HepG2 (cell line): ENCODE measurements around the gene CORO7. TPM values are rescaled to one million over a fixed set of nuclear protein-coding genes. Genes with fewer than 3 reads are reported as not detected.

ENCODE experiments used
- BRD4 ChIP-seq: sonication (generic); formaldehyde crosslinking; IDR thresholded peaks from 2 replicates; pipeline ENCODE4 v1.4.0; 2020; ENCODE audit warnings: missing genetic modification reagents
- CAMTA2 ChIP-seq: sonication (generic); formaldehyde crosslinking; IDR thresholded peaks from 2 replicates; pipeline ENCODE4 v1.4.0; 2020; ENCODE audit warnings: mild to moderate bottlenecking, missing genetic modification reagents, borderline replicate concordance
- HOXA3 ChIP-seq: sonication (generic); formaldehyde crosslinking; IDR thresholded peaks from 2 replicates; pipeline ENCODE4 v1.5.0; 2020; ENCODE audit warnings: missing genetic modification reagents
- MAF1 ChIP-seq: sonication (generic); formaldehyde crosslinking; IDR thresholded peaks from 2 replicates; pipeline ENCODE4 v1.5.0; 2020; ENCODE audit warnings: missing genetic modification reagents, borderline replicate concordance
- MIER2 ChIP-seq: IDR thresholded peaks from 2 replicates; pipeline ENCODE4 v1.6.1; 2016; ENCODE audit warnings: missing biosample characterization, missing genetic modification reagents
- MIXL1 ChIP-seq: IDR thresholded peaks from 2 replicates; pipeline ENCODE4 v1.6.1; 2016
- MTF2 ChIP-seq: sonication (generic); formaldehyde crosslinking; IDR thresholded peaks from 2 replicates; pipeline ENCODE4 v1.5.0; 2020; ENCODE audit warnings: missing genetic modification reagents, borderline replicate concordance
- PRDM10 ChIP-seq: sonication (generic); formaldehyde crosslinking; IDR thresholded peaks from 2 replicates; pipeline ENCODE4 v1.4.0; 2020; ENCODE audit warnings: low read depth, missing genetic modification reagents
- RBFOX2 ChIP-seq: fragments of 200-400 bp; formaldehyde crosslinking; IDR thresholded peaks from 2 replicates; pipeline ENCODE4 v1.6.1; 2017; ENCODE audit warnings: low read depth, mild to moderate bottlenecking, low read length
- REST ChIP-seq, 2 experiments: IDR thresholded peaks; 2 replicates each; pipeline ENCODE4 v1.6.1; 2011 to 2012; ENCODE audit warnings: low read length in 2 of 2, borderline replicate concordance in 1 of 2, low read depth in 1 of 2, mild to moderate bottlenecking in 1 of 2, moderate library complexity in 1 of 2
- SMARCC2 ChIP-seq: fragments of 450-650 bp; IDR thresholded peaks from 2 replicates; pipeline ENCODE4 v1.6.1; 2017; ENCODE audit warnings: antibody characterized with exemption, mild to moderate bottlenecking
- TBX2 ChIP-seq: sonication (generic); formaldehyde crosslinking; IDR thresholded peaks from 2 replicates; pipeline ENCODE4 v1.5.0; 2020; ENCODE audit warnings: missing genetic modification reagents, mild to moderate bottlenecking, borderline replicate concordance
- TGIF2 ChIP-seq: IDR thresholded peaks from 2 replicates; pipeline ENCODE4 v1.6.1; 2016; ENCODE audit warnings: control low read depth, missing compliant biosample characterization
- THAP7 ChIP-seq: sonication (generic); formaldehyde crosslinking; IDR thresholded peaks from 2 replicates; pipeline ENCODE4 v1.8.1; 2023; ENCODE audit warnings: mild to moderate bottlenecking, missing genetic modification reagents
- ZKSCAN1 ChIP-seq: fragments of 150-350 bp; IDR thresholded peaks from 2 replicates; pipeline ENCODE4 v1.6.1; 2014; ENCODE audit warnings: low read length
- ZNF576 ChIP-seq: sonication (generic); formaldehyde crosslinking; IDR thresholded peaks from 2 replicates; pipeline ENCODE4 v1.4.0; 2020; ENCODE audit warnings: mild to moderate bottlenecking, missing genetic modification reagents
- ZNF703 ChIP-seq: sonication (generic); formaldehyde crosslinking; IDR thresholded peaks from 2 replicates; pipeline ENCODE4 v1.5.1; 2020; ENCODE audit warnings: missing genetic modification reagents, mild to moderate bottlenecking, moderate library complexity, borderline replicate concordance
- ZNF770 ChIP-seq: sonication (generic); formaldehyde crosslinking; IDR thresholded peaks from 2 replicates; pipeline ENCODE4 v1.5.0; 2020; ENCODE audit warnings: mild to moderate bottlenecking, missing genetic modification reagents
- polyA plus RNA-seq, 8 experiments: library from polyadenylated mRNA; depleted of rRNA in 3 of 8; stranded (reverse) in 7 of 8; unstranded in 1 of 8; fragments of >200 nt; fragmentation: Illumina TruSeq in 4 of 8; extraction: Trizol in 4 of 8; gene quantifications; 2 replicates each; pipeline versions ENCODE4 v1.2.1 to v1.2.3, GENCODE V29; 2011 to 2016; ENCODE audit warnings: low read depth in 4 of 8, missing spikeins in 1 of 8, mixed read lengths in 1 of 8; ENCODE audit not compliant: insufficient read depth in 1 of 8
- total RNA-seq, 5 experiments: library from RNA; depleted of rRNA; stranded (reverse); fragments of >200 nt; fragmentation: Illumina TruSeq; extraction: Trizol; gene quantifications; 2 replicates each; pipeline ENCODE4 v1.2.3, GENCODE V29; 2016; ENCODE audit warnings: low read depth in 1 of 5

The CORO7 gene
- total and polyA plus RNA-seq, 2 of the 13 experiments (the other 11 are each of a cell fraction or from before 2014, with no cell fraction given) = 9.9 to 14.3 TPM

- TF ChIP-seq HOXA3 (CRISPR knock-in tag) (peak; percentile 60), REST (IDR thresholded peaks at IDR 0.05; ENCODE audit: borderline replicate concordance in 1 of 2, low read depth in 1 of 2, low read length in 2 of 2) (peak in 1 of 2 experiments; percentile 21; a peak in 1 of 4 replicates), ZNF576 (CRISPR knock-in tag) (no peak; the same call in 1 of the 2 replicates), MAF1 (CRISPR knock-in tag) (no peak), RBFOX2 (0 out of 2 replicates have a peak, but pooled peaks have one; percentile 8), SMARCC2 (no peak), ZNF770 (peak; percentile 45), TBX2 (CRISPR knock-in tag) (peak; percentile 49), BRD4 (CRISPR knock-in tag) (0 out of 2 replicates have a peak, but pooled peaks have one; percentile 31), ZNF703 (CRISPR knock-in tag) (no peak), PRDM10 (CRISPR knock-in tag) (peak; percentile 89), TGIF2 (peak; percentile 61; the same call in 1 of the 2 replicates), ZKSCAN1 (0 out of 2 replicates have a peak, but pooled peaks have one; percentile 19), MTF2 (CRISPR knock-in tag) (0 out of 2 replicates have a peak, but pooled peaks have one; percentile 57), THAP7 (peak; percentile 72; the same call in 1 of the 2 replicates), MIER2 (CRISPR knock-in tag) (peak; percentile 40; the same call in 1 of the 2 replicates), MIXL1 (CRISPR knock-in tag) (peak; percentile 23; the same call in 1 of the 2 replicates), CAMTA2 (peak; percentile 18; the same call in 1 of the 2 replicates)
Measured at GRCh38 chr16:4372578-4373355, 43.6 kb downstream of the CORO7 start (continued).
